Endothelial cell of umbilical vein (primary cell): ENCODE measurements around the gene LAD1. TPM values are rescaled to one million over a fixed set of nuclear protein-coding genes. Genes with fewer than 3 reads are reported as not detected.

ENCODE experiments used
- BruUV-seq: library from RNA; stranded (reverse); fragments of 400-500 nt; replicated peaks from 2 replicates; lab custom pipeline; 2021; lab: Mats Ljungman, UMichigan
- CTCF ChIA-PET: fragments of 300-600, 350-600 bp; sonication (Branson Sonifier 250); formaldehyde crosslinking; loops from one replicate; lab custom pipeline; 2021; ENCODE audit warnings: antibody characterized with exemption, inconsistent platforms; lab: Charles Lee
- POLR2A ChIA-PET: fragments of 300-600, 350-600 bp; sonication (Branson Sonifier 250); formaldehyde crosslinking; loops from one replicate; lab custom pipeline; 2021; ENCODE audit warnings: antibody characterized with exemption, inconsistent platforms; lab: Charles Lee
- DNase-seq: peaks from one replicate; pipeline ENCODE4 v3.0.0-alpha.2; 2011; ENCODE audit warnings: low read depth, low spot score
- FAIRE-seq: peaks from 2 replicates; lab custom pipeline; 2011; peaks lifted over from hg19 to GRCh38; lab: Jason Lieb, UNC
- H2AFZ ChIP-seq: 2 replicates; pipeline ENCODE4 v1.6.0; 2012; ENCODE audit warnings: low read depth, low read length, control low read depth, inconsistent platforms
- H3K27ac ChIP-seq: 2 replicates; pipeline ENCODE4 v1.5.1; 2011; ENCODE audit warnings: low read depth, mild to moderate bottlenecking, control low read depth, low read length, moderate library complexity; ENCODE audit not compliant: insufficient read depth
- H3K27me3 ChIP-seq, 2 experiments: 2 replicates each; pipeline versions ENCODE4 v1.6.0 to v1.6.1; 2011; ENCODE audit warnings: low read length in 2 of 2, mixed read lengths in 1 of 2; ENCODE audit not compliant: control insufficient read depth in 2 of 2, insufficient read depth in 2 of 2
- H3K36me3 ChIP-seq, 2 experiments: 2 replicates in 1 of 2; 3 replicates in 1 of 2; pipeline ENCODE4 v1.5.1; 2011; ENCODE audit warnings: low read length in 2 of 2, mild to moderate bottlenecking in 1 of 2, moderate library complexity in 1 of 2; ENCODE audit not compliant: control insufficient read depth in 2 of 2, insufficient read depth in 2 of 2; ENCODE audit errors: extremely low read depth in 1 of 2
- H3K4me1 ChIP-seq: 3 replicates; pipeline ENCODE4 v1.5.1; 2011; ENCODE audit warnings: mild to moderate bottlenecking, low read length; ENCODE audit not compliant: control insufficient read depth, insufficient read depth; ENCODE audit errors: extremely low read depth
- H3K4me2 ChIP-seq: 2 replicates; pipeline ENCODE4 v1.6.1; 2011; ENCODE audit warnings: low read length, control low read depth, mixed read lengths; ENCODE audit not compliant: insufficient read depth
- H3K4me3 ChIP-seq, 3 experiments: fragments of 200-600 bp in 1 of 3; sonication (generic), shearing (Covaris generic) in 1 of 3; replicated peaks in 1 of 3; 2 replicates each; pipeline ENCODE4 v1.5.1; 2011 to 2016; ENCODE audit warnings: control low read depth in 3 of 3, low read length in 3 of 3, mild to moderate bottlenecking in 2 of 3, inconsistent platforms in 1 of 3, low read depth in 1 of 3, moderate library complexity in 1 of 3; ENCODE audit not compliant: insufficient read depth in 1 of 3
- H3K79me2 ChIP-seq: 2 replicates; pipeline ENCODE4 v1.6.0; 2012; ENCODE audit warnings: low read length, inconsistent platforms; ENCODE audit not compliant: control insufficient read depth, insufficient read depth
- H3K9ac ChIP-seq: replicated peaks from 2 replicates; pipeline ENCODE3; 2011; ENCODE audit warnings: low read length, control low read depth; ENCODE audit not compliant: insufficient read depth; ENCODE audit errors: extremely low read depth
- H3K9me1 ChIP-seq: replicated peaks from 3 replicates; pipeline ENCODE4 v1.6.0; 2011; ENCODE audit warnings: mild to moderate bottlenecking, low read length; ENCODE audit not compliant: control insufficient read depth, insufficient read depth; ENCODE audit errors: extremely low read depth
- H3K9me3 ChIP-seq: replicated peaks from 2 replicates; pipeline ENCODE4 v1.5.1; 2012; ENCODE audit warnings: low read length, inconsistent platforms; ENCODE audit not compliant: control insufficient read depth, insufficient read depth
- H4K20me1 ChIP-seq: replicated peaks from 2 replicates; pipeline ENCODE3; 2011; ENCODE audit warnings: mild to moderate bottlenecking, low read length; ENCODE audit not compliant: control insufficient read depth, insufficient read depth; ENCODE audit errors: extremely low read depth
- CTCF ChIP-seq, 2 donors: IDR thresholded peaks; 1 replicate in 1 of 2; 2 replicates in 1 of 2; pipeline ENCODE4 v1.5.1; 2011; ENCODE audit warnings: low read length in 2 of 2, mild to moderate bottlenecking in 2 of 2, moderate library complexity in 2 of 2, control low read depth in 1 of 2, inconsistent platforms in 1 of 2, low read depth in 1 of 2; ENCODE audit not compliant: insufficient read depth in 1 of 2; ENCODE audit errors: extremely low read depth in 1 of 2
- EZH2 ChIP-seq: IDR thresholded peaks from 2 replicates; pipeline ENCODE4 v1.6.1; 2012; ENCODE audit warnings: borderline replicate concordance, low read depth, mild to moderate bottlenecking, moderate library complexity, low read length, inconsistent platforms; ENCODE audit not compliant: severe bottlenecking
- FOS ChIP-seq: IDR thresholded peaks from 2 replicates; pipeline ENCODE4 v1.6.1; 2011; ENCODE audit warnings: mild to moderate bottlenecking, low read length, moderate library complexity, borderline replicate concordance; ENCODE audit not compliant: insufficient read depth
- GATA2 ChIP-seq: IDR thresholded peaks from 2 replicates; pipeline ENCODE4 v1.7.0; 2011; ENCODE audit warnings: low read depth, mild to moderate bottlenecking, moderate library complexity, mixed read lengths, low read length; ENCODE audit not compliant: insufficient read length, insufficient read depth
- JUN ChIP-seq: IDR thresholded peaks from 2 replicates; pipeline ENCODE4 v1.6.1; 2011; ENCODE audit warnings: borderline replicate concordance, low read depth; ENCODE audit not compliant: insufficient read length, insufficient read depth
- MAX ChIP-seq: IDR thresholded peaks from 2 replicates; pipeline ENCODE4 v1.6.1; 2011; ENCODE audit not compliant: insufficient read depth, insufficient read length
- MYC ChIP-seq: IDR thresholded peaks from one replicate; pipeline ENCODE4 v1.6.1; 2011; ENCODE audit warnings: mild to moderate bottlenecking, low read depth, low read length
- POLR2A ChIP-seq: IDR thresholded peaks from 2 replicates; pipeline ENCODE4 v1.6.1; 2012; ENCODE audit warnings: low read depth, mild to moderate bottlenecking, control low read depth, low read length
- POLR2AphosphoS5 ChIP-seq: IDR thresholded peaks from 2 replicates; pipeline ENCODE4 v1.6.1; 2012; ENCODE audit warnings: low read depth, mild to moderate bottlenecking, control low read depth, low read length, moderate library complexity; ENCODE audit not compliant: insufficient read depth
- dilution Hi-C: fragments of 300-500 bp; cut with MboI; formaldehyde crosslinking; loops from one replicate; pipeline ENCODE4 v1.15.0; 2019; ENCODE audit warnings: low sequenced_read_pairs; ENCODE audit not compliant: extremely low pct_ligation_motif_present
- intact Hi-C: fragments of 100-400 bp; cut with micrococcal nuclease; formaldehyde crosslinking; loops from one replicate; pipeline ENCODE4 v1.10.0; 2022
- polyA plus RNA-seq, 4 experiments: library from polyadenylated mRNA; depleted of rRNA in 3 of 4; stranded (reverse) in 3 of 4; unstranded in 1 of 4; fragments of >200 nt; gene quantifications; 2 replicates each; pipeline versions ENCODE4 v1.2.1 to v1.2.3, GENCODE V29; 2011 to 2012; ENCODE audit warnings: missing spikeins in 1 of 4
- total RNA-seq: library from RNA; stranded (reverse); gene quantifications from 2 replicates; pipeline ENCODE4 v1.2.3, GENCODE V29; 2021

LAD1 gene
- total and polyA plus RNA-seq, 2 donors (not counting 3 experiments of a cell fraction or from before 2014, with no cell fraction given), result not detected

GRCh38 chr1:201369209-201369608, 29.9 kb downstream of the LAD1 start:
- DNase-seq, result no peak
- intact Hi-C loops (no loop called here), dilution Hi-C loops (no loop called here)
- no TSS peak for BruUV-seq
- H3K27ac ChIP-seq, result no peak overlapping the region
- H3K9ac ChIP-seq, result no peak overlapping the region
- H3K4me2 ChIP-seq, result no peak overlapping the region
- no peak overlapping the region for H3K4me3 ChIP-seq
- H3K36me3 ChIP-seq, result no peaks in the 10 kb centered on the region
- H3K9me3 ChIP-seq, result no peaks in the 10 kb centered on the region
- no peak for FAIRE-seq
- no peaks in the 10 kb centered on the region for H4K20me1 ChIP-seq
- H3K27me3 ChIP-seq, result peaks cover 3 to 7% of the 10 kb centered on the region in 2 experiments
- POLR2A ChIA-PET, result no interaction called here
- CTCF ChIA-PET, result interaction anchor here (0.6 kb wide), 1 partner anchor 66 kb away, joined by 3 read pairs; no protein-coding TSS in a partner anchor
- H3K79me2 ChIP-seq, result no peaks in the 10 kb centered on the region
- no peak overlapping the region for H2AFZ ChIP-seq
- H3K4me1 ChIP-seq, result no peaks in the 10 kb centered on the region
- H3K9me1 ChIP-seq, result no peaks in the 10 kb centered on the region
- no peak for TF ChIP-seq EZH2
- no peak for TF ChIP-seq GATA2
- no peak for TF ChIP-seq CTCF (IDR thresholded peaks at IDR 0.05; ENCODE audit: extremely low read depth in 1 of 2, insufficient read depth in 1 of 2, low read depth in 1 of 2, low read length in 2 of 2)
- TF ChIP-seq POLR2A, result no peak
- no peak for TF ChIP-seq MYC

GRCh38 chr1:201366696-201367095, 32.4 kb downstream of the LAD1 start:
- dilution Hi-C loops, result no loop called here
- Histone ChIP-seq H4K20me1 (no peaks in the 10 kb centered on the region), H3K4me3 (no peak overlapping the region), H3K4me1 (no peaks in the 10 kb centered on the region), H3K9me3 (no peaks in the 10 kb centered on the region), H3K9me1 (no peaks in the 10 kb centered on the region), H3K27me3 (peaks cover 0 to 7% of the 10 kb centered on the region in 2 experiments), H2AFZ (no peak overlapping the region), H3K27ac (no peak overlapping the region), H3K36me3 (no peaks in the 10 kb centered on the region), H3K9ac (no peak overlapping the region), H3K4me2 (no peak overlapping the region), H3K79me2 (no peaks in the 10 kb centered on the region)
- POLR2A ChIA-PET, result no interaction called here
- TF ChIP-seq FOS, result no peak
- no peak for TF ChIP-seq POLR2AphosphoS5
- no peak for TF ChIP-seq JUN
- no peak for TF ChIP-seq GATA2
- TF ChIP-seq EZH2, result no peak
- no peak for TF ChIP-seq POLR2A
- no peak for TF ChIP-seq MAX
- no peak for TF ChIP-seq MYC
- no peak for TF ChIP-seq CTCF (IDR thresholded peaks at IDR 0.05; ENCODE audit: extremely low read depth in 1 of 2, insufficient read depth in 1 of 2, low read depth in 1 of 2, low read length in 2 of 2)
- FAIRE-seq (no peak), DNase-seq (no peak)
- BruUV-seq, result no TSS peak
- intact Hi-C loops, result no loop called here
- CTCF ChIA-PET, result interaction anchor here (1.1 kb wide), 1 partner anchor 18 kb away, joined by 4 read pairs; no protein-coding TSS in a partner anchor
